Stomach smooth muscle (tissue), 2 donors: ENCODE data around the gene LGALS9C.
"Not testable (repeated sequence)": the region's sequence is repeated elsewhere in the genome, so short reads cannot be mapped to it uniquely, and the experiment has no call there.

Source experiments
- H3K27ac ChIP-seq: one replicate; pipeline ENCODE4 v1.7.0; 2013; ENCODE audit warnings: mild to moderate bottlenecking, low read length, inconsistent platforms
- H3K27me3 ChIP-seq, 2 donors: one replicate each; pipeline ENCODE4 v1.7.0; 2013; ENCODE audit warnings: low read length in 2 of 2; ENCODE audit not compliant: insufficient read depth in 2 of 2, control insufficient read depth in 1 of 2
- H3K36me3 ChIP-seq, 2 donors: one replicate each; pipeline ENCODE4 v1.7.0; 2013; ENCODE audit warnings: low read length in 2 of 2; ENCODE audit not compliant: control insufficient read depth in 2 of 2, insufficient read depth in 2 of 2
- H3K4me1 ChIP-seq: one replicate; pipeline ENCODE4 v1.7.0; 2013; ENCODE audit warnings: low read length; ENCODE audit not compliant: control insufficient read depth, insufficient read depth
- H3K4me3 ChIP-seq, 2 donors: one replicate each; pipeline ENCODE4 v1.7.0; 2013; ENCODE audit warnings: low read length in 2 of 2
- H3K9ac ChIP-seq, 2 donors: one replicate each; pipeline ENCODE4 v1.7.0; 2013; ENCODE audit warnings: low read length in 2 of 2, mild to moderate bottlenecking in 1 of 2
- H3K9me3 ChIP-seq, 2 donors: one replicate each; pipeline ENCODE4 v1.7.0; 2013; ENCODE audit warnings: low read length in 2 of 2; ENCODE audit not compliant: control insufficient read depth in 2 of 2
- donor health status: healthy.
- donor health status: Pancreatic carcinoma.

The LGALS9C gene

GRCh38 chr17:18500281-18500680 lies 23.7 kb downstream of the LGALS9C start:
- H3K4me3 ChIP-seq, H3K36me3 ChIP-seq, H3K9me3 ChIP-seq, H3K4me1 ChIP-seq, H3K27me3 ChIP-seq, H3K9ac ChIP-seq, H3K27ac ChIP-seq: not testable (repeated sequence)

- H3K27me3 ChIP-seq, result not testable (repeated sequence)
Observed at GRCh38 chr17:18500816-18501215, 24.2 kb downstream of the LGALS9C start.

GRCh38 chr17:18503221-18503620 lies 26.6 kb downstream of the LGALS9C start:
- H3K4me3 ChIP-seq, H3K27ac ChIP-seq, H3K9ac ChIP-seq, H3K27me3 ChIP-seq, H3K9me3 ChIP-seq, H3K4me1 ChIP-seq, H3K36me3 ChIP-seq: not testable (repeated sequence)

More at GRCh38 chr17:18500816-18501215, 24.2 kb downstream of the LGALS9C start:
- not testable (repeated sequence) for H3K9me3 ChIP-seq, H3K36me3 ChIP-seq, H3K27ac ChIP-seq, H3K9ac ChIP-seq, H3K4me1 ChIP-seq, H3K4me3 ChIP-seq

- not testable (repeated sequence) for H3K4me1 ChIP-seq, H3K27me3 ChIP-seq, H3K9me3 ChIP-seq, H3K9ac ChIP-seq, H3K4me3 ChIP-seq, H3K27ac ChIP-seq, H3K36me3 ChIP-seq
Observed at GRCh38 chr17:18507729-18508128, 31.1 kb downstream of the LGALS9C start.

- not testable (repeated sequence) for H3K27me3 ChIP-seq, H3K9me3 ChIP-seq, H3K36me3 ChIP-seq, H3K4me3 ChIP-seq, H3K4me1 ChIP-seq, H3K27ac ChIP-seq, H3K9ac ChIP-seq
Observed at GRCh38 chr17:18508667-18509066, 32.1 kb downstream of the LGALS9C start.

GRCh38 chr17:18521100-18521499 lies 44.5 kb downstream of the LGALS9C start:
- H3K36me3 ChIP-seq, H3K9ac ChIP-seq, H3K9me3 ChIP-seq, H3K4me1 ChIP-seq, H3K27ac ChIP-seq, H3K27me3 ChIP-seq, H3K4me3 ChIP-seq: not testable (repeated sequence)

- H3K4me3 ChIP-seq, H3K4me1 ChIP-seq, H3K27ac ChIP-seq, H3K36me3 ChIP-seq, H3K27me3 ChIP-seq, H3K9ac ChIP-seq, H3K9me3 ChIP-seq: not testable (repeated sequence)
Observed at GRCh38 chr17:18525015-18525414, 48.4 kb downstream of the LGALS9C start.

- H3K27ac ChIP-seq, H3K36me3 ChIP-seq, H3K27me3 ChIP-seq, H3K9me3 ChIP-seq, H3K9ac ChIP-seq, H3K4me3 ChIP-seq, H3K4me1 ChIP-seq: not testable (repeated sequence)
Observed at GRCh38 chr17:18526168-18526800, 49.7 kb downstream of the LGALS9C start.

- not testable (repeated sequence) for H3K4me1 ChIP-seq, H3K9me3 ChIP-seq, H3K4me3 ChIP-seq, H3K27ac ChIP-seq, H3K9ac ChIP-seq, H3K36me3 ChIP-seq, H3K27me3 ChIP-seq
Observed at GRCh38 chr17:18527354-18527753, 50.8 kb downstream of the LGALS9C start.

- not testable (repeated sequence) for H3K9me3 ChIP-seq
Observed at GRCh38 chr17:18528435-18528834, 51.8 kb downstream of the LGALS9C start.

GRCh38 chr17:18528899-18529500 lies 52.4 kb downstream of the LGALS9C start:
- not testable (repeated sequence) for H3K27ac ChIP-seq, H3K27me3 ChIP-seq, H3K9me3 ChIP-seq

More at GRCh38 chr17:18528435-18528834, 51.8 kb downstream of the LGALS9C start:
- H3K27ac ChIP-seq, H3K27me3 ChIP-seq, H3K9ac ChIP-seq, H3K4me3 ChIP-seq, H3K4me1 ChIP-seq, H3K36me3 ChIP-seq: not testable (repeated sequence)

More at GRCh38 chr17:18528899-18529500, 52.4 kb downstream of the LGALS9C start:
- not testable (repeated sequence) for H3K4me3 ChIP-seq, H3K9ac ChIP-seq, H3K4me1 ChIP-seq, H3K36me3 ChIP-seq
